Prostate gland (tissue), 2 donors: ENCODE measurements around the gene ZFYVE27. TPM values are rescaled to one million over a fixed set of nuclear protein-coding genes. Genes with fewer than 3 reads are reported as not detected.

ENCODE experiments used
- DNase-seq: peaks from one replicate; pipeline ENCODE4 v3.0.0-alpha.2; 2019; ENCODE audit warnings: low spot score
- H3K27ac ChIP-seq, 2 donors: fragments of 200-600 bp; sonication (generic); 2 replicates each; pipeline ENCODE4 v1.5.1; 2017 to 2019
- H3K27me3 ChIP-seq: fragments of 200-600 bp; sonication (generic); replicated peaks from 2 replicates; pipeline ENCODE4 v1.5.1; 2019; ENCODE audit not compliant: insufficient read depth
- H3K36me3 ChIP-seq, 2 donors: fragments of 200-600 bp; sonication (generic); 1 replicate in 1 of 2; 2 replicates in 1 of 2; pipeline versions ENCODE4 v1.5.1 to v1.8.1; 2017 to 2019
- H3K4me1 ChIP-seq: fragments of 200-600 bp; sonication (generic); replicated peaks from 2 replicates; pipeline ENCODE4 v1.5.1; 2019
- H3K4me3 ChIP-seq, 2 donors: fragments of 200-600 bp; sonication (generic); 2 replicates each; pipeline ENCODE4 v1.5.1; 2017 to 2019
- H3K9me3 ChIP-seq: fragments of 200-600 bp; sonication (generic); 2 replicates; pipeline ENCODE4 v1.5.1; 2017
- CTCF ChIP-seq, 4 experiments: fragments of 200-600 bp in 2 of 4; fragments of 450-650 bp in 2 of 4; sonication (generic) in 2 of 4; IDR thresholded peaks; 1 replicate in 3 of 4; 2 replicates in 1 of 4; pipeline ENCODE4 v1.5.1; 2016 to 2019; ENCODE audit warnings: antibody characterized with exemption in 4 of 4, mild to moderate bottlenecking in 2 of 4, moderate library complexity in 2 of 4
- POLR2A ChIP-seq: fragments of 450-650 bp; IDR thresholded peaks from one replicate; pipeline ENCODE4 v1.6.1; 2016; ENCODE audit warnings: antibody characterized with exemption, mild to moderate bottlenecking
- POLR2AphosphoS5 ChIP-seq: sonication (generic); formaldehyde crosslinking; IDR thresholded peaks from one replicate; pipeline ENCODE4 v1.6.1; 2017; ENCODE audit warnings: antibody characterized with exemption
- WGBS: methylation state at CpG from one replicate; pipeline ENCODE4 v1.1.5; 2018; 5-methylcytosine and 5-hydroxymethylcytosine counted together
- intact Hi-C: fragments of 100-400 bp; cut with DNase I; formaldehyde crosslinking; loops from one replicate; pipeline ENCODE4 v1.14.2; 2022
- total RNA-seq, 2 donors: library from RNA; depleted of rRNA; stranded (reverse); fragments of >200 nt; gene quantifications; one replicate each; pipeline ENCODE4 v1.1.0, GENCODE V29; 2016

ZFYVE27 gene
- total RNA-seq, 2 donors from 2014 or later = 15.3 to 41.4 TPM

GRCh38 chr10:97717627-97718026 lies 19.3 kb upstream of the ZFYVE27 start:
- no peak for TF ChIP-seq POLR2AphosphoS5
- no peak for DNase-seq
- H3K4me3 ChIP-seq = no peak overlapping the region
- no peaks in the 10 kb centered on the region for H3K27me3 ChIP-seq
- no peaks in the 10 kb centered on the region for H3K36me3 ChIP-seq
- intact Hi-C loops = no loop called here
- peak overlapping the region; percentile 71 to 73 for H3K27ac ChIP-seq
- peaks cover 9% of the 10 kb centered on the region for H3K4me1 ChIP-seq
- H3K9me3 ChIP-seq = no peaks in the 10 kb centered on the region
- 86% methylated on average over 7 of the region's 7 CpGs for WGBS

GRCh38 chr10:97718178-97718577 lies 18.8 kb upstream of the ZFYVE27 start:
- DNase-seq = no peak
- no peak overlapping the region for H3K4me3 ChIP-seq
- WGBS = 44% methylated on average over 6 of the region's 6 CpGs
- H3K4me1 ChIP-seq = peaks cover 9% of the 10 kb centered on the region
- intact Hi-C loops = no loop called here
- H3K36me3 ChIP-seq = no peaks in the 10 kb centered on the region
- no peaks in the 10 kb centered on the region for H3K9me3 ChIP-seq
- H3K27me3 ChIP-seq = no peaks in the 10 kb centered on the region
- no peak for TF ChIP-seq POLR2A
- no peak for TF ChIP-seq POLR2AphosphoS5
- no peak for TF ChIP-seq CTCF (IDR thresholded peaks at IDR 0.05)
- peak overlapping the region; percentile 71 to 73 for H3K27ac ChIP-seq

- Histone ChIP-seq H3K27me3 (no peaks in the 10 kb centered on the region), H3K9me3 (no peaks in the 10 kb centered on the region), H3K27ac (peak overlapping the region; percentile 71 to 73), H3K4me3 (no peak overlapping the region), H3K36me3 (no peaks in the 10 kb centered on the region), H3K4me1 (peaks cover 9% of the 10 kb centered on the region)
- TF ChIP-seq POLR2AphosphoS5 (peak; percentile 95), CTCF (IDR thresholded peaks at IDR 0.05) (no peak)
- WGBS = 12% methylated on average over 8 of the region's 8 CpGs
- intact Hi-C loops = no loop called here
- peak; percentile 92 for DNase-seq
Observed at GRCh38 chr10:97718659-97719142, 18.2 kb upstream of the ZFYVE27 start.

GRCh38 chr10:97719602-97720001 lies 17.3 kb upstream of the ZFYVE27 start:
- 72% methylated on average over 2 of the region's 2 CpGs for WGBS
- H3K4me3 ChIP-seq = no peak overlapping the region
- peak overlapping the region; percentile 71 to 73 for H3K27ac ChIP-seq
- H3K36me3 ChIP-seq = no peaks in the 10 kb centered on the region
- peaks cover 9% of the 10 kb centered on the region for H3K4me1 ChIP-seq
- H3K9me3 ChIP-seq = no peaks in the 10 kb centered on the region
- TF ChIP-seq POLR2A (no peak), POLR2AphosphoS5 (no peak), CTCF (IDR thresholded peaks at IDR 0.05) (no peak)
- H3K27me3 ChIP-seq = no peaks in the 10 kb centered on the region
- intact Hi-C loops = no loop called here
- no peak for DNase-seq

- no peak for DNase-seq
- H3K9me3 ChIP-seq = no peaks in the 10 kb centered on the region
- TF ChIP-seq POLR2A (no peak), CTCF (IDR thresholded peaks at IDR 0.05) (no peak)
- peaks cover 9% of the 10 kb centered on the region for H3K4me1 ChIP-seq
- H3K36me3 ChIP-seq = no peaks in the 10 kb centered on the region
- intact Hi-C loops = no loop called here
- no peak overlapping the region for H3K4me3 ChIP-seq
- WGBS = 79% methylated on average over 12 of the region's 12 CpGs
- no peak overlapping the region for H3K27ac ChIP-seq
- H3K27me3 ChIP-seq = no peaks in the 10 kb centered on the region
Observed at GRCh38 chr10:97721871-97722780, 14.8 kb upstream of the ZFYVE27 start.
